Activated CD4-positive, alpha-beta T cell treated with anti-CD3 and anti-CD28 coated beads, Interleukin-2, amount 10 ng/mL, durations not matched to agents 24 days and 14 days (primary cell): ENCODE results near the gene KRT33B. TPM values are rescaled to one million over a fixed set of nuclear protein-coding genes. Genes with fewer than 3 reads are reported as not detected.
"Not testable (repeated sequence)": the region's sequence is repeated elsewhere in the genome, so short reads cannot be mapped to it uniquely, and the experiment has no call there.

ENCODE experiments used
- DNase-seq: peaks from one replicate; pipeline ENCODE4 v3.0.0; 2022
- H3K27ac Mint-ChIP-seq: one replicate; pipeline ENCODE4 v1.8.0; 2022; ENCODE audit warnings: mild to moderate bottlenecking, mixed read lengths
- H3K27me3 Mint-ChIP-seq: one replicate; pipeline ENCODE4 v1.8.0; 2022; ENCODE audit warnings: mixed read lengths
- H3K36me3 Mint-ChIP-seq: one replicate; pipeline ENCODE4 v1.8.0; 2022; ENCODE audit warnings: low read depth, mild to moderate bottlenecking, mixed read lengths
- H3K4me1 Mint-ChIP-seq: one replicate; pipeline ENCODE4 v1.8.0; 2021; ENCODE audit warnings: mixed read lengths
- H3K4me3 Mint-ChIP-seq: one replicate; pipeline ENCODE4 v1.8.0; 2022; ENCODE audit warnings: mild to moderate bottlenecking, moderate library complexity, mixed read lengths
- H3K9me3 Mint-ChIP-seq: one replicate; pipeline ENCODE4 v1.8.0; 2021; ENCODE audit warnings: mixed read lengths
- intact Hi-C: fragments of 100-400 bp; cut with micrococcal nuclease; formaldehyde crosslinking; loops from one replicate; pipeline ENCODE4 v1.15.1; 2023
- total RNA-seq: library from RNA; stranded (reverse); gene quantifications from 2 replicates; pipeline ENCODE4 v1.2.3, GENCODE V29; 2022

The KRT33B gene
- total RNA-seq, 1 donor from 2014 or later: not detected

GRCh38 chr17:41347869-41348760 is 21.5 kb downstream of the KRT33B start:
- no peak for DNase-seq
- H3K9me3 Mint-ChIP-seq: peaks cover 7% of the 10 kb centered on the region
- peaks cover 19% of the 10 kb centered on the region for H3K27me3 Mint-ChIP-seq
- peaks cover 2% of the 10 kb centered on the region for H3K36me3 Mint-ChIP-seq
- H3K4me3 Mint-ChIP-seq: no peak overlapping the region
- peaks cover 2% of the 10 kb centered on the region for H3K4me1 Mint-ChIP-seq
- intact Hi-C loops: no loop called here
- H3K27ac Mint-ChIP-seq: no peak overlapping the region

GRCh38 chr17:41346421-41346820 is 23.2 kb downstream of the KRT33B start:
- H3K27ac Mint-ChIP-seq, intact Hi-C loops, H3K4me3 Mint-ChIP-seq, DNase-seq, H3K4me1 Mint-ChIP-seq, H3K9me3 Mint-ChIP-seq, H3K36me3 Mint-ChIP-seq, H3K27me3 Mint-ChIP-seq: not testable (repeated sequence)

- H3K4me3 Mint-ChIP-seq: no peak overlapping the region
- peaks cover 3% of the 10 kb centered on the region for H3K36me3 Mint-ChIP-seq
- DNase-seq: no peak
- H3K4me1 Mint-ChIP-seq: peaks cover 10% of the 10 kb centered on the region
- peaks cover 10% of the 10 kb centered on the region for H3K27me3 Mint-ChIP-seq
- H3K27ac Mint-ChIP-seq: no peak overlapping the region
- intact Hi-C loops: no loop called here
- H3K9me3 Mint-ChIP-seq: peaks cover 6% of the 10 kb centered on the region
Measured at GRCh38 chr17:41345992-41346391, 23.6 kb downstream of the KRT33B start.

GRCh38 chr17:41343029-41343428 is 26.6 kb downstream of the KRT33B start:
- intact Hi-C loops: no loop called here
- Mint-ChIP-seq H3K4me3 (no peak overlapping the region), H3K27me3 (peaks cover 11% of the 10 kb centered on the region), H3K36me3 (peaks cover 3% of the 10 kb centered on the region), H3K27ac (no peak overlapping the region), H3K4me1 (peaks cover 36% of the 10 kb centered on the region), H3K9me3 (peaks cover 6% of the 10 kb centered on the region)
- no peak for DNase-seq

- peak; percentile 89 for DNase-seq
- peak overlapping the region; percentile 82 for H3K27ac Mint-ChIP-seq
- H3K36me3 Mint-ChIP-seq: peaks cover 3% of the 10 kb centered on the region
- intact Hi-C loops: loop anchor here (1.0 kb wide), 1 partner anchor 62 kb away; no protein-coding TSS in a partner anchor
- H3K4me1 Mint-ChIP-seq: peaks cover 36% of the 10 kb centered on the region
- peaks cover 6% of the 10 kb centered on the region for H3K9me3 Mint-ChIP-seq
- H3K27me3 Mint-ChIP-seq: peaks cover 10% of the 10 kb centered on the region
- peak overlapping the region; percentile 45 for H3K4me3 Mint-ChIP-seq
Measured at GRCh38 chr17:41340934-41341861, 28.4 kb downstream of the KRT33B start.

- Mint-ChIP-seq H3K4me3 (peak overlapping the region; percentile 8), H3K27ac (peak overlapping the region; percentile 4), H3K27me3 (peaks cover 16% of the 10 kb centered on the region), H3K4me1 (peaks cover 39% of the 10 kb centered on the region), H3K9me3 (peaks cover 6% of the 10 kb centered on the region), H3K36me3 (peaks cover 3% of the 10 kb centered on the region)
- no peak for DNase-seq
- intact Hi-C loops: no loop called here
Measured at GRCh38 chr17:41340494-41340893, 29.1 kb downstream of the KRT33B start.

GRCh38 chr17:41339571-41340172 is 29.9 kb downstream of the KRT33B start:
- Mint-ChIP-seq H3K36me3 (peaks cover 3% of the 10 kb centered on the region), H3K27me3 (peaks cover 14% of the 10 kb centered on the region), H3K4me3 (peak overlapping the region; percentile 47), H3K4me1 (peaks cover 42% of the 10 kb centered on the region), H3K9me3 (peaks cover 6% of the 10 kb centered on the region), H3K27ac (no peak overlapping the region)
- intact Hi-C loops: no loop called here
- no peak for DNase-seq

- intact Hi-C loops: no loop called here
- Mint-ChIP-seq H3K4me3 (peak overlapping the region; percentile 47), H3K36me3 (peaks cover 3% of the 10 kb centered on the region), H3K4me1 (peaks cover 42% of the 10 kb centered on the region), H3K27me3 (peaks cover 14% of the 10 kb centered on the region), H3K27ac (peak overlapping the region; percentile 54), H3K9me3 (peaks cover 6% of the 10 kb centered on the region)
- peak; percentile 83 for DNase-seq
Measured at GRCh38 chr17:41338961-41339485, 30.6 kb downstream of the KRT33B start.

- intact Hi-C loops: no loop called here
- Mint-ChIP-seq H3K27ac (peak overlapping the region; percentile 35), H3K27me3 (peaks cover 17% of the 10 kb centered on the region), H3K4me1 (peaks cover 29% of the 10 kb centered on the region), H3K4me3 (no peak overlapping the region), H3K9me3 (no peaks in the 10 kb centered on the region), H3K36me3 (no peaks in the 10 kb centered on the region)
- peak; percentile 49 for DNase-seq
Measured at GRCh38 chr17:41335747-41336146, 33.9 kb downstream of the KRT33B start.

- peak; percentile 50 for DNase-seq
- Mint-ChIP-seq H3K27me3 (peaks cover 17% of the 10 kb centered on the region), H3K27ac (no peak overlapping the region)
Measured at GRCh38 chr17:41334385-41335305, 35.0 kb downstream of the KRT33B start.

GRCh38 chr17:41333836-41334235 is 35.8 kb downstream of the KRT33B start:
- no peaks in the 10 kb centered on the region for H3K36me3 Mint-ChIP-seq
- peak; percentile 43 for DNase-seq
- intact Hi-C loops: no loop called here
- no peak overlapping the region for H3K27ac Mint-ChIP-seq
- peaks cover 17% of the 10 kb centered on the region for H3K27me3 Mint-ChIP-seq
- H3K4me3 Mint-ChIP-seq: no peak overlapping the region
- H3K9me3 Mint-ChIP-seq: no peaks in the 10 kb centered on the region
- peaks cover 10% of the 10 kb centered on the region for H3K4me1 Mint-ChIP-seq

More at GRCh38 chr17:41334385-41335305, 35.0 kb downstream of the KRT33B start:
- no peaks in the 10 kb centered on the region for H3K9me3 Mint-ChIP-seq
- H3K36me3 Mint-ChIP-seq: no peaks in the 10 kb centered on the region
- no peak overlapping the region for H3K4me3 Mint-ChIP-seq
- intact Hi-C loops: no loop called here
- H3K4me1 Mint-ChIP-seq: peaks cover 18% of the 10 kb centered on the region

- intact Hi-C loops: no loop called here
- peak; percentile 46 for DNase-seq
- Mint-ChIP-seq H3K27ac (no peak overlapping the region), H3K4me1 (peaks cover 6% of the 10 kb centered on the region), H3K4me3 (no peak overlapping the region), H3K27me3 (peaks cover 15% of the 10 kb centered on the region), H3K36me3 (no peaks in the 10 kb centered on the region), H3K9me3 (no peaks in the 10 kb centered on the region)
Measured at GRCh38 chr17:41333098-41333497, 36.5 kb downstream of the KRT33B start.
